ENCODE results near the gene C11orf16.
"Not testable (repeated sequence)": the region's sequence is repeated elsewhere in the genome, so short reads cannot be mapped to it uniquely, and the experiment has no call there.

C11orf16 gene, protein sequence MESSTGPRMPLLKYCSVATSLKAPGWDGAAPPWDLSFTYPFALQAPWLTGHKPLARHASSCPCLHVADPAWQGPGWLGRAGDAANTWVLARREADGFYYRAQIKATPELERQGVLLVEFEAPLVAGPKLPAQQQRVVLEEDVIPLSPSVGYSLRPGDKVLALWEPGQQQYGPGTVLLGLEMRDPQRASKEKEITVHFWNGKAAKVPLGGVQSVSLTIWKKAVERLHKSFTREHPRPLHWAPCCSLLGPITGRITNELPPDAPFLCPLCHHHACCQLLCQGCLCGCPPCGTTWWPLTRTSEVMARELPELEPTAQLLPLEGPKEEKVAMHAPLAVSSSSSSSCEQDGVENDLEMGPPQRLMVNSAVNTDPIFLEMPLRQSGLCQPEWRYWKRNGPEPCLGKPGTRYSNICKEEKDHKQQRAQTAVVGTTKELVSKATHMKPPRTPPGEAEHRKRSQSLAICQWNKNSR

DNA sequence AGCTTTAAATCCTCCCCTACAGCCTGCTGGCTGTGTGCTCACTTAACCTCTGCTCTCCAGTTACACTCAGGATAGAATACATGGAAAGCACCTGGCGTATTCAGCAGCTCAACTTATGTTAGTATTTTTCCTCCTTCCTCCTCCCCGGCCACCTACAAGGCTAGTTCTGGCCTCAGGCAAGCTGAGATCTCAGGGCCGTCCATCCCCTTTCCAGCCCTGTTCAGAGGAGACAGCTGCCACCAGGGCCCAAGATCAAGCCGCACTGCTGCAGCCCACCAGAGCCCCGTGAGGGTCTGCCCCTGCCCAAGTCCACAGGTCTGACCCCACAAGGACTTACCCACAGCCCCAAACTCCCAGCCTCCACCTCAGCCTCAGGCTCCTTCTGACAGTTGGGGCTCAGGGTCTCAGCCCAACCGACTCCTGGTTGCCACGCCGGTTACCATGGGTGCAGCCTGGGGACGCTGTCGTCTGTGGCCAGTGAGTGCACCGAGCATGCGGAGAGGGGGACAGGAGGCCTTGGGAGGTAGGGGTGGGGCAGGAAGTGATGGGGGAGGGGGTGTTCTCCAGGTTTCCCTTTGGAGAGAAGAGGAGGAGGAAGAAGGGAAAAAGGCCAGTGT, at the start of gene C11orf16:
Gene C11orf16 (minus strand): TSS at position 384 of the 617 bp plus-strand sequence. CDS start 639 bp downstream, outside the sequence.
- no peak for DNase-seq

DNA sequence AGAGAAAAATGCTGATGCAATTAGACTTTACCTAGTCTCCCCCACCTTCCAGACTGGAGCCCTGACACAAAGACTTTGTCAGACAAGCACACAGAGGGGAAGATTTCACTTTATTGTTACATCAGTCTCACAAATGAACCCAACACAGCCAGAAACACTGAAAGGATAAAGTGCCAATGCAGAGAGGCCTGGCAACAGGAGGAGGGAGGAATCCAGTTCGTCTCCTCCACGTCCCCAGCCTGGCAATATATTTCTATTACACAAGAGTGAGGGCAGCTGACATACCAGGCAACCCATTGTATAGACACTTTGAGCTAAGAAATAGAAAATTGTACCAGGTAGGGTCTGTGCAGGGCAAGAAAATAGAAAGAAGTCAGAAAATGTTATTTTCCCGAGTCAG, 47.7 kb upstream of the C11orf16 start:
- no peak for DNase-seq

DNA sequence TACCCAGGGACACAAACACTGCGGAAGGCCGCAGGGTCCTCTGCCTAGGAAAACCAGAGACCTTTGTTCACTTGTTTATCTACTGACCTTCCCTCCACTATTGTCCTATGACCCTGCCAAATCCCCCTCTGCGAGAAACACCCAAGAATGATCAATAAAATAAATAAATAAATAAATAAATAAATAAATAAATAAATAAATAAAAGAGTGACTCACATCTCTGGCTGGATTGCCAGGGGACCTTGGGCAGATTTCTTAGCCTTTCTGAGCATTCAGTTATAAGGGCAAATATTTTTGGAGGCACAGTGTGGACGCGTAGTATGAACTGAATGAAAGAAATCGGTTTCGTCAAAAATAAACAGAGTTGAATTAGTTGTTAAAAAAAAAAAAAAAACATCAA, 46.6 kb upstream of the C11orf16 start:
- not testable (repeated sequence) for DNase-seq

DNA sequence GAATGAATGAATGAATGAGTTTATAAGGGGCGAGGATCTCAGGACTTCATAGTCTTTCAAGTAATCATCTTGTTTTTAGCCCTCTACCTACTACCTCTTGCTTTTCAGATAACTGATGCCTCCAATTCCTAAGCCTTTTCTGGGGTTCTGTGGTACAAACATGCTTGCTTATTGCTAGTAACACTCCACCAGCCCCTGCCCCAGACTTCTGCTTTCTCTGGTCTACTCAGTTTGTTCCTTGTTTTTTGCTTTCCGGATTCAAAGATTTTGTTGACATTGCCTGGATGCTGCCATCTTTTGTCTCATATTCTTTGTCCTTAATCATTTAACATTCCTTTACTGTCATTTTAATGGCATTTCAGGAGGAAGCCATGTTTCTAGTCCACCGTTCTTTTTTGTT, 40.4 kb upstream of the C11orf16 start:
- no peak for DNase-seq

DNA sequence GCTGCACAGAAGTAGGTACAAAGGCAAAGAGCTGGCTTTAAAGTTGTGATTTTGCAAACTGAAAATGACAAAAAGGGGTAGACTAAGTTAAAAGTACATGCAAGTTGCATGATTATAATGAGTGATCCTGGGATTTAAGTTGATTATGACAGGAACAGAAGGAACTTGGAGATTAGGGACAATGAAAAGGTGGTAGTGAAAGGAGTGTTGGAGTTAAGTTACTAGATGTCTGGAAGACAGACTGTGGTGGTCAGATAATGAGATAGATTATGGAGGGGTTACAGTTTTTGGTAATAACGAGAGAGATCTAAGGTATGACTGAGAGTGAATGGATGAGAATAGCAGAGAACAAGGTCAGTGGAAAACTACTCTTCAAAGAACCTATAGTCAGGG, 39.2 kb upstream of the C11orf16 start:
- DNase-seq = no peak

DNA sequence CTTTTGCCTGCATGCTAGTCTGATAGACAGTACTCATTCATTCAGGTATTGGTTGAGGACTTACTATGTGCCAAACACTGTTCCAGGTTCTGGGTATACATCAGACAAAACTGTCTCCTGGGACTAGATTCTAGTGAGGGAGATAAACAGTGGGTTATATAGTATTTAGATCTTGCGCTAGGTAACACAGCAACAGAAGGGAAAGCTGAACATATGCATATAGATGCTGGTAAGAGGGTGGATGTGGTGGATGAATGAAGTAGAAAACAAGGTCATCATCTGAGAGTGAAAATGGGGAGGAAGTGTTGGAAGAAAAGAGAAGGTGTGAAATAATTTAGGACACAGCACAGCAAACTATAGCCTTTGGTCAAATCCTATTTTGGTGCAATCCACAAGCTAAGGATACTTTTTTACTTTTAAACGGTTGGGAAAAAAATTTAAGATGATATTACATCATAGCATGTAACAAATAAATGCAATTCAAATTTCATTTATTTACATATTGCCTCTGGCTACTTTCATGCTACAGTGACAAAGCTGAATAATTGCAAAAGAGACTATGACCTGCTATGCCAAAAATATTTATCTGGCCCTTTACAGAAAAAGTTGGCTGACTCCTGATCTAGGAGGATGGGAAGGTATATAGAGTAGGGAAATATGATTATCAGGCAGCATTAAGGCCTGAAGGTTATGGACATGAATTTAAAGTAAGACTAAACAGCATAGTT, 38.6 kb upstream of the C11orf16 start:
- no peak for DNase-seq

DNA sequence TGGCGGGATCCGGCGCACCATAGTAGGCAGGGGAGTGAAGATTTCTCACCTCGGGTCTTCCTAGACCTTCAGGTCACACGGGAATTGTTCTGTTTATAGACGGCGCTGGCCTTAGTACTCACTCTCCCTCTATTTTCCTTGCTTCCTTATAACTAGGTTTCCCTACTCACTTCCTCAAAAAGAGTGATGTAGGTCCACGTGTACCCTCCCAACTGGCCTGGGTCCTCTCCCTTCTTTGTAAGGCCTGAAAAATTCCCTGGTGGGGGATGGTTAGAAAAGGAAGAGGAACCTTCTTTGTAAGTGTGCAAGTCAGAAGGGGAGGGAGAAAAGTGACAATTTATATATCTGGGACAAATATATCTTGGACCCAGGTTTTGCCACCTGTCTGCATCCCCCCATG, 34.4 kb upstream of the C11orf16 start:
- DNase-seq = no peak

DNA sequence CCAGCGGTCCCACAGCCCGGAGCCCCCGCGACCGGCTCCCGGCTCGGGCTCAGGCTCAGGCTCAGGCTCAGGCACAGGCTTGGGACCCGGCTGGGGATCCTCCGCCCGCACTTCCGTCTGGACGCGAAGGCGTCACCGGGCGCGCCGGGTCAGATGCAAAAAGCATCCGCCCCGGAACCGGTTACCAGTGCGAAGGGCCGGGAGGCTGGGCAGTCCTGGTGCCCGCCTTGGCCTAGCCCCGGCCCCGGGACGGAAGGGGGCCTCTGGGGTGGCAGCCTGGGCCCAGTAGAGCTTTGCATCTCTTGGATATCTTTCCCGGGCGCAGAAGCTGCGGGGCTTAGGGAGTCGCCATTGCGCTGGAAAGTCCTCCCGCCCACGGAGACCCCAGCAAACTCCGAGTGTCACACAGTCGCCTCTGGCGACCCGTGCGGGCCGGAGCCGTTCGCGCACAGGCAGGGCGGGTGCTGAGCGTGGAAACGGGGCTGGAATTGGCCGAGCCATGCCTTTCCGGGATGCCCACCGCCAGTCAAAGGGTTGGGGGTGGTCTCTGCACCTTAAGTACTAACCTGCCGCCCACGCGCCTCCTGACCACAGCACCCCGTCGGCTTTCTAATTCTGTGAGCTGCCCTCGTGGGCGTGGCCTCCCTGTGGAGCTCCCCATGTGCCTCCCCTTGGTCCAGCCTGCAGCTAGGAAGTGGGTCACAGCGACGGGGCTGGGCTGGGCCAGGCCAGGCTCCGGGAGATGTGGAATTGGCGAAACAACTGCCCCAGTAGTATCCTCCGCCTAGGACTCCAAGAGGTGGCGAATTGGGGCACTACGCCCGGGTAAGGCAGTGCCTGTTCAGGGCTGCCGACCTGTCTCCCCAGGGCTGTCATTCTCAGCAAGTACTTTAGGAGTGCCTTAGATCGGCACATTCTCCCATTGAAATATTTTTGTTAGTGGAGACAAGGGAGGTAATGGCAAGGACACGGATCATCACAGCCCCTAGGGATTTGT, 31.9 kb upstream of the C11orf16 start, which contains the start of gene TMEM9B:
Gene TMEM9B (minus strand): TSS at position 119 of the 997 bp plus-strand sequence. CDS start 129 bp downstream, outside the sequence.
- peak; percentile 59 for DNase-seq

DNA sequence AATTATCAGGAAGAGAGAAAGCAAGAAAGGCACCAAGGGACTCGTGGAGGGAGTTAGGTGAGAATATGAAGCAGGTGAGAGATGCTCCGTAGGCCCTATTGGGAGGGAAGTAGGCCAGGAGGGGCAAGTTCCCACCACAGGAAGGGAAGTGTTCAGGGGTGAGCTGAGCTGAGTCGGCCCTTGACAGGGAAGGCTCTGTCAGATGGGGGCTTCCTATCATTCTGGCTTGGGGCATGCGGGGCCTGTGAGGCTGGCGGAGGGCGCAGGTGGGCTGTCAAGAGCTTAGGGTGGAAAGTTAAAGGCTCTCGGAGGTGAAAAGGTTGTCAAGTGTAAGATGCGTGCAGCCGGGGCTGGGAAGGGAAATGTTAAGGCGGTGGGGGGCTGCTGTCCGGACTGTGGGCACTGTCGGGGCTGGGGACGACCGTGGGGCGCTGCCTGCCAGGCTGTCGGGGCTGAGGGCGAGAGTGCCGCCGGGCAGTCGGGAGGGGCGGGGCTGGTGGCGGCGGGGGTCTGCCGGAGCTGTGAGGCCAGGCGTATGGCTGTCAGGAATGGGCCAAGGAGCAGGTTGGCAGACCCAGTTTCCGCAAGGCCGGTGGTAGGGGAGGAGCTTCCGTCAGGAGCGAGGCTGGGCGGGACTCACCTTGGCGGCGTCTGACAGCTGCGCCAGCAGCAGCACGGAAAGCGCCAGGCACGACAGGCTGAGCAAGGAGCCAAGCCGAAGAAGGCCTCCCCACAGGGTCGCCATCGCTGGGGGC, 31.0 kb upstream of the C11orf16 start:
- peak; percentile 66 for DNase-seq

DNA sequence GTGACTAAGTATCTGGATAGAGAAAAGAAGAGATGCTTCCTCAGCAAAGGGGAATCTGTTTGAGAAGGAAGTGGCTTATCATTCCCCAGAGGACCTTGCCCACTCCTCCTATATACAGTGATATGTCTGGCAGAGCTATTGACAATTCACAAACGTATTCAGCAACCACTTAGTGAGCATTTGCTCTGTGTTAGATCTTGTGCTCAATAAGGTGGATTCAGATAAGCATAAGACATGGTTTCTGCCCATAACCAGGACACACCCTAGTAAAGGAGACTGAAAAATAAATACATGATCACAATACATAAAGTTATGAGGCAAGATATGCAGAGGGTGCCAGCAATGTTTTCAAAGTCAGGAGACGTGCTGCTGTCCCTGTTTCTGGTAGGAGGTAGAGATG, 30.1 kb upstream of the C11orf16 start:
- no peak for DNase-seq

DNA sequence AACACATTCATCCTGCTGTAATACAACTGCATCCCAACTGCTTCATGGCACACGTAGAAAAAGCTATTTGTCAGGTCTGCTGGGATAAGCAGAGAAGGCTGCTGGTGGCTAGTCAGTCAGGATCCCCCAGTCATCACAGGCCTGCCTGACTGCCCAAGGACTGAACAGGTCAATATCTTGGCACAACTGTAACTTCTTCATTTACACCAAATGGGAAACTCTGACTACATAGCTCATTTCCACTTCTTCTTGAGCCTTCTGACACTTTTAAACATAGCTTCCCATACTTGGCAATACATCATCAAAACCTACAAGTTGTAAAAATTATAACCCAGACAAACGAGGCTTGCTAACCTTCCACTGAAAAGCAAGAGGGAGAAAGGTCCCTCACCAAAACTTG, 28.7 kb upstream of the C11orf16 start:
- DNase-seq = no peak

DNA sequence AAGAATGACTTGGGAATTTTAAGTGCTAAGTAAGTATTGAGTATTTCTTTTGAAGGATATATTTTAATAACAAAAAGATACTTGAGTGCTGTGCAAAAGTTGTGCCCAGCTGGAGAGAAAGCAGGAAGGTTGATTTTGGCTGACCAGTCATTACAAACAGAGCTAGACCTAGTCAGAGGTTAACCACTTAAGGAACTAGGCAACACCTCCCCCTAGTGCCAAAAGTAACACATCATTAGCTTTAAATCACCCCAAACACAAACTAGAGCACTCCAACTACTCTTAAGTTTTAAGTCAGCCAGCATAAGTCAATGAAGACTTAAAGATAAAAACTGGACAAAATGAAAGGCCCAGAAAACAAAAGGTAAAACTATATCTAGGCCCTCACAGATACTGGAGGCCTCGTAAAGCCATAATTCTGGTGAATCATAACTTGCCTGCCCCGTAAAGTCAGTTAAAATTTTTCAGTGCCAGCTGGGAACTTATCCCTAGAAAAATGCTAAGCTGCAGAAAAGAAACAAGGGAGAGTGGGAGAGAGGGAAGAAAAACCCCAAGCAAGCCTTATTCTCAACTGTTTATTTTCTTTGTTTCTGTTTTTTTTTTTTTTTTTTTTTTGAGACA, 26.9 kb upstream of the C11orf16 start:
- no peak for DNase-seq

DNA sequence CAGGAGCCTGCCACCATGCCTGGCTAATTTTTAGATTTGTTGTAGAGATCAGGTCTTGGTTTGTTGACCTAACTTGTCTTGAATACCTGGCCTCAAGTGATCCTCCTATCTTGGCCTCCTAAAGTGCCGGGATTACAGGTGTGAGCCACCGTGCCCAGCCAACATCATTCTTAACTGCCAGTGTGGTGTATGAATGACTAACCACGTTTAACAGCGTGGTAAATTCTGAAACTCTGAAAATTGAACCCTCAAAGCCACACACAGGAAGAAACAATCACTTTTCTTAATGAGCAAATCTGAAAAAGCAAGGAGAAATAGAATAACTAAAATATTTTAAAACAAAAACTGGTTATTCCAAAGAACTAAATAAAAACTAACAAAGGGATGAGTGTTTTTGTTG, 24.1 kb upstream of the C11orf16 start:
- no peak for DNase-seq

DNA sequence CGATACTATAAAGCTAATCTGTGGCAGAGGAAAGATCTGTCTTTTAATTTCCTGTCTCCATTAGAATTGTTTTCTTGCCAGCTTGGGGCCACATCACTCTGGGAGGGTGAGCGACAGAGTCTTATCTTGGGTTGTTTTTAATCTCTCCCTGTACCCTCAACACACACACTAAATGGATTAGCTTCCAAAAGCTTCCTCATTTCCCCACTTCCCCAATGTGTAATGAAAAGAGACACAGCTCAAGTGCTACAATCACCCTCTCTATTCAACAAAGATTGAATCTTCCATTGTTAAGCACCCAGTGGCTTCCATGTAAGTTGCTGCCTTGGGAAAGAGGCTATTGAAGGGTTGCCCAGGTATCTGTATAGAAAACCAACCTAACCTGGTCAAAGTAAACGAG, 16.1 kb upstream of the C11orf16 start:
- no peak for DNase-seq

DNA sequence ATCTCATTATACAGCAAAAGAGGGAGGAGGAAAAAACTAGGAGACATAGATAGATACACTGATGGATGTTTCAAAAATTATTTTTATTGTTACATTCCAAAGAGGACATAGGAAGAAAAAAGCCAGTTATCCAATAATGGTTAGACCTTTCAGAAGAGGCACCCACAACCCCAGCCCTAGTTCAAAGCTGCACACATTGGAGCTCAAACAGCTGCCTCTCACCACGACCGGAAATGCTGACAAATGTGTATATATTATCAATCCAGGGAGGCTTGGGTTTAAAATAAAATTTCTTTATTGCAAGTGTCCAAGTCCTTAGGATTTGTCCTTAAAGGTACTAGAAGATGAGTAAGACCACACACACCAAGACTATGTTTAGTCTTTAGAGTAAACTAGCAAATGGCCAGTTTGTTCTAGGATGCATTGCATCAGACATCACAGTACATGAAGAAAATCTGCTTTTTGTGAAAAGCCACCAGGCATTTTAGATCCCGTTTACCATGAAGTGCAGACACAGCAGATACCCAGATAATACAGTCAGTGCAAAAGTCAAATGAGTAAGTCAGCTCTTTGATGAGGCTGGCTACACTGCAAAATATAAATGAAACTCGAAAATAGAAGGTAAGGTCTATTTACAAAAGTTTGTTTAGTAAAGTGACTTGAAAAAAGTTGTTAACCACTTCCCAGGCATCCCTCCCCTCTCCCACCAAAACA, 14.6 kb upstream of the C11orf16 start:
- DNase-seq = no peak

DNA sequence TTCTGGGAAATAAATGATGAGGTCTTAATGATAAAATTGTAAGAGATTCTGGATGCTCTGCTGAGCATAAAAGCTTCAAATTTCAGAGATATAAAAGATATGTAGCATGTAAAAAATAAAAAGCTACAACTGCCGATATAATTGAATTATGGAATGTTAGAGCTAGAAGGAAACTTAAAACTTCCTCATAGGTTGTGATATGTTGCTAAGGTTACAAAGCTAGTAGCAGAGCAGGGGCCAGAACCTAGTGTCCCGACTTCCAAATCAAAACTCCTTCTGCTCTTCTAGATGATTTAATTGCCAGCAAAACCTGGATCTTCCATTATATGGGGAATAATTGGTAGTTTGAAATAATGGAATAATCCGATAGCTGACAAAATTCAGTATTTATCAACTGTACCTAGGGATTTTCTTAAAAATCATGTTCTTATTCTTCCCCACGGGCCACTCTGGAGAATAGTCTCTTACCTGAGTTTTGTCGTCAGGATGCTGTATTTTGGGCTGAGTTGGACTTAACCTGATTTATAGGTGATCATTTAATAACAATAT, 9.8 kb upstream of the C11orf16 start, which contains the start of gene ASCL3:
Gene ASCL3 (minus strand): TSS at position 499 of the 549 bp plus-strand sequence. CDS start 4,855 bp downstream, outside the sequence.
- DNase-seq = no peak

DNA sequence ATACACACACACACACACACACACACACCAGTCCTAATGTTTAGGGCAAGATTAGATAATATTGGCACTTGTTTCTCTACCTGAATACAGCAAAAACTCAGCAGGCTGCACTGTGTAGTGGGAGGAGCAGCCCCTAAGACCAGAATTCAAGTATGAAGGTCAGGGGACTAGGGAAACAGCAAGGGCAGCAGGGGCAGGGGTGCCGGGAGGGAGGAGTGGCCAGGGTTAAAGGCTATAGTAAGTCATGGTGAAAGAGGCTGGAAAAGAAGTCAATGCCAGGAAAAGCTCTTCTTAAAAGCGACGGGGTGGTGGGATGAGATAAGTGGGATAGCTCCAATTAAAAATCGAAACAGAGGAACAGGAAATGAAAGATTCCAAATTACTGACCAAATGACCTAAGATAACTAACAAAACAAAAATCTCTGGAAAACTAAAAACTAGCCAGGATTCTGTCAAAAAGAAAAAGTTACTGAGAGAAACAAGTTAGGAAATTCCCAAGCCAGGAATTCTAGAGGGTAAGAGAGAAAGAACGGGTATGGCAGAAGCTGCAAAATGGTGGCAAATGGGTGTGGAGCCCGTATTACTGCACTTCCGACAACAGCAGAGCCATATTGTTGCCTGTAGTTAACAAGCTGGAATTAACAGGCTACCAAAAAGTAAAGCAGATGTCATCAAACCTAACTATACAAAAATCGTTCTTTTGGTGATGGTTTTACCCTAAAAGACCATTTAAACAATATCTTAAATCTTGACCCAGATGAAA, 8.8 kb upstream of the C11orf16 start:
- DNase-seq = no peak

DNA sequence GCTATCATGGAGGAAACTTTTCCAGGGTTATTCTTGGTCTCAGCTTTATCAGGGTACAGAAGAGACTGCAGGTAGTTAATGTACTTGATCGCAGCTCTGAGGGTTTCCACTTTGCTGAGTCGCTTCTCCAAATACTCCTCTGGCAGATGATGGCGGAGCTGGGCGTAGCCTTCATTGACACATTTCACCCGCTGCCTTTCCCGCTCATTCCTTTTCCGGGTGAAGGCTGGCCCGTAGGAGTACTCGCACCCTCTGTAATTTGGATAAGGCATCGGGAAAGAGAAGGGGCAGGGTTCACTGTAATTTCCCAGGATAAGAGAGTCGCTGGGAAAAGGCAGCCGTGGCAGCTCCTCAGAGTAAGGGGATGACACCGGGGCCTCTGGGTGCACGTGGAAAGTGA, 4.9 kb upstream of the C11orf16 start:
- no peak for DNase-seq

DNA sequence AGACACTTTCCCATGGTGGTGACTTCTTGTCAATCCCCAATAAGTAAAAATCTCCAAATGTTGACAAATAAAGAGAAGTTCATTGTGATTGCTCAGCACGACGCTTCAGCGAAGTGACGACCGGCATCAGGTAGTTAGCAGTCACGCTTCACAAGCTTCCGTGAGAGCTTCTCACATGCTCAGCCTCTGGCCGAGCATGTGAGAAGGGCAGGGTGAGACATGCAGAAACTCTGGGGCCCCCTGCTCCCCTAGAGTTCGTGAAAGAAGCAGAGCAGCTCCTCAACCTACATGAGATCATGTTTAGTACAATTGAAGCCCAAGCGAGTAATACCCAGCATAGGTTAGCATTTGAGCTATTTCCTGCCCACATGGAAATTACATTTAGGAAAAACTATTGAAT, 4.4 kb upstream of the C11orf16 start:
- DNase-seq = no peak
